NCI-H1694 (cell line): ENCODE results near the gene LDB2.
"Not testable (repeated sequence)": the region's sequence is repeated elsewhere in the genome, so short reads cannot be mapped to it uniquely, and the experiment has no call there.

Experiments used
- DNase-seq: peaks from one replicate; lab custom pipeline; 2025; lab: John Stamatoyannopoulos, UW

The LDB2 gene

DNA sequence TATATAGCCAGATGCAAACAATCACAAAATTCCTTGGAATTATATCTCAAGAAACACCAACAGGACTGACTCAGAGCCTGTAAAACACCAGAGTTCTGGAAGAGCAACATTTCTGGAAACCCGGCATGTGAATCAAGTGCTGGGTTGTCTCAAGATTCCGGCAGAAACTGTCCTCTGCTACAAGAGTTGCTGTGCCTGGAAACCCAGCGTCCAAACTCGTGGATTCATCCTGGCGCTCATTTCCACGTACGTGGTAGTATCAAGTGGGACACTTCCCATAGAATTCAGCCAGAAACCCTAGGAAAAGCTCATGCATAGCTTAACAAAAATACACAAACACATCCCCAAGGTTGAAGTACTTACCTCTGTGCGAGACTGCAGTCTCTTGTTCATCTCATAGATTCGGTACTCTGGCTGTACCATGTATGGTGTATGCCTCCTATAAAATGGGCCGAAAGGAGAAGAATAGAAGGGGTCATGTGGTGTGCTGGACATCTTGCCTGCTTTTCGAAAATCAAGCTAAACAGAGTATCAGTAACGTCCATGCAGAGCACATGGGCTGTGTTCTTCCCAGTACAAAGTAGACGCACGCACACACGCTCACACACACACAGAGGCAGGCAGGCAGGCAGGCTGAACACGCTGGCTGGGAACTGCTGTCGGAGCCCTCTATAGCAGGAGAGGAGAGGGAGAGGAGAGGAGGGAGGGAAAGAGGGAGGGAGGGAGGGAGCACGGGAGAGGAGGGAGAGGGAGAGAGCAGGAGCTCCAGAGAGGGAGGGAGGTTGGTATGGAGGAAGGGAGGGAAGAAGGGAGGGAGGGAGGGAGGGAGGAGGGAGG lies at the start of gene LDB2:
Gene LDB2, minus strand, starts transcription at position 655 of the 837 bp plus-strand sequence.
- no peak for DNase-seq

DNA sequence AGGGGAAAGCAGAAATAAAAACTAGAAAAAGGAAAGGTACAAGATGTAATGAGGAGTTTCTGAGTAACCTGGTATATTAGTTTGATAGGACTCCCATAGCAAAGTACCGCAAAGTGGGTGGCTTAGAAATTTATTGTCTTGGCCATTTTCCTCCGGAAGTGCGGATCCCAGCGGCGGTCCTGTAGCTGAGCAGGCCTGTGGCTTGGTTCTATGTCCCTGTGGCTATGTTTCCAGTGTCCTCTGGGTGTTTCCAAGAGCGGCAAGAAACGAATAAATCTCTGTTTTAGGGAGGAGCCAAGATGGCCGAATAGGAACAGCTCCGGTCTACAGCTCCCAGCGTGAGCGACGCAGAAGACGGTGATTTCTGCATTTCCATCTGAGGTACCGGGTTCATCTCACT lies 44.0 kb upstream of the LDB2 start:
- DNase-seq: no peak

DNA sequence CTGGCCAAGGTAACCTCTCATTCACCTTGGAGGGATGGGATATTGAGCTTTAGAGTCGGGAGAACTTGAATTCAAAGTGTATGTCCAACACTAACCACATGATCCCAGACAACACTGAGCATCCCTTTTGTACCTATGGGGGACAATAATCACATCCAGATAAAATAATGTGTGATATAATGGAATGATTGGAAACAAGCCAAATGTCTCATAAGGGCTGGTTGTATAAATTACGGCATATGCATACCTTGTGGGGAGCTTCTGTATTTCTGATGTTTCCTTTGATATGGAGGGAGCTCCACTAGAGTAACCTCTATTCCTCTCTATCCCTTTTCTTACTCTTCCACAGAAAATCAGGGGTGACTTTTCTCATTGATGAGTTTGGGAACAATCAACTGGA lies 40.7 kb upstream of the LDB2 start:
- no peak for DNase-seq

DNA sequence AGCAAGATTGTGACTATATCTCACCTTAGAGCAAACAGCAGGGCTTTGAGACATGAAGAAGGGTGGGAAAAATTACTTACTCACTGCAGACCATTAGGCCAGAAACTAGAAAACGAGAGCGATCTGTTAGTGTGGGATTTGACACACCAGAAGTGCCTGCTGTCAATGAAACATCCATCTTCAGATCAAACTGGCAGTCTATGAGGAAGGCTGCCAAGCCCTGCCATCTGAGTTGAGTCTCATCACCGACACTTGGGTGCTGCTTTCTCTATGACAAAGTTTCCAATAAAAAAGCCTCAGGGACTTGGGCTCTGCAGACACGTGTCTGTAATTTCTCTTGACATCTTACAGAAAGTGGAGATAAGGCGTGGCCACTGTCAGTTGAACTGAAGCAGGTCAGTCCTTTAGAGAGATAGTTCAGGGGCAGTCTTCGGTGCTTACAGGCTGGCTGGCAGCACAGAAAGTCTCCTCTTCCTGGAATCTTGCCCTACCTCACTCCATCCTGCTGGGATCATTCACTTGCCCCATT lies 40.1 kb upstream of the LDB2 start:
- DNase-seq: no peak

DNA sequence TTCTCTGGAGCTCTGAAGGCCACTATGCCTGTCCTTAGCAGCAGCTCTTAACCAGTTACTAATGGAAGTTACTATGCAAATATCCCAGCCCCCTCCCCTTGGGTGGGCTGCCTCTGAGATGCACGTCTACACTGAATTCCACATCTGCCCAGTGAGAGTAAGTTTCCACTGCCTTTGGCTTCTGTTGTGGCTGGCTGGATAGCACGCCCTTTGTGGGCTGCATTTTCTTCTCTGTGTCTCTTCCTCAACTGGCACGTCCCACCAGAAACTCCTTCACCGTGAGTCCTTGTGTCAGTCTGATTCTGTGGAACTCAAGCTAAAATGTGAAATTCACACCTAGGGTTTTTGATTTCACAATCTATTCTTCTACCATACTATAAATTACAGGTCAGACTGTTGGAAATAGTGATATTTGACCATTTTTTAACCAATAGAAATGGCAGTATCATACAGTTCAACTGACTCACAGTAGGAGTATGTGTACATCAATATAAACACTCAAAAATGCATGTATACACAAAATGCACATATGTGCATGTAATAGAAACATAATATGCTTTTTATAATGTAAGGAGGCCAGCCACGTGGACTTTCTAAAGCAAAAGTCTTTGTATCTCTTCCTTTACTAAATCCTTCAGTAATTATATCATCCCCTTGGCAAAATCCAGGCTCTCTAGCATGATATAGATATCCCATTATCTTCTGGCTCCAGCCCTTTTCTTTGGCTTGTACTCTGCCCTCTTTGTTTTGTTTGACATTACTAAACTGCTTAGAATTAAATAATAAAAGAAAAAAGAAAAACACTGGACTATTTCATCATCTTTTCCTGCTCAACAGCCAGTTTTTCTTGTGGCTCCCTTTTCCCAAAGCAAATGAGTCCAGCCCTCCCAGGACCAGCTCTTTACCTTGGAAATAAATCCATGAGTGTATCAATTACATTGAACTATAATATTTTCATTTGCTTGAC lies 33.2 kb upstream of the LDB2 start:
- DNase-seq: no peak

DNA sequence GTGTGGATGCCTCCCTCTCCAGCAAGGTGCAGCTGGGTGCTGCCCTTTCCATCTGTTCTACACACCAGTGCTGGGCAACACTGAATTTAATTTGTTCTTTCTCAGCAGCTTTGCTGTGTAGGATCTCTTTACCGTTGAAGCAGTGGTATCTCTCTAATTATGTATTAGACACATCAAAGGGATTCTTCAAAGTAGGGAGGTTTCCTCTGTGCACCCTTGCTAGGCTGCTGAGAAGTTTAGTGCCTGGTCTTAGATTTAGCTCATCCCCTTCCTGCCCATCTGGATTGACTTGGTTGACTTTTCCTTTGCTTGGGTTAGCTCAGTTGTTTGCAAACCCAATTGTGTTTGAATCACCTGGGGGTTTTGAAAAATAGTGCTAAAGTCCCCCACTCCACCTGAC lies 27.8 kb upstream of the LDB2 start:
- no peak for DNase-seq

DNA sequence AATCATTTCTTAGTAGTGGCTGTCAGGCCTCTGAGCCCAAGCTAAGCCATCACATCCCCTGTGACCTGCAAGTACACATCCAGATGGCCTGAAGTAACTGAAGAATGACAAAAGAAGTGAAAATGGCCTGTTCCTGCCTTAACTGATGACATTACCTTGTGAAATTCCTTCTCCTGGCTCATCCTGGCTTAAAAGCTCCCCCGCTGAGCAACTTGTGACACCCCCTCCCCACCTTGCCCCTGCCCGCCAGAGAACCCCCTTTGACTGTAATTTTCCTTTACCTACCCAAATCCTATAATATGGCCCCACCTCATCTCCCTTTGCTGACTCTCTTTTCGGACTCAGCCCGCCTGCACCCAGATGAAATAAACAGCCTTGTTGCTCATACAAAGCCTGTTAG lies 20.3 kb upstream of the LDB2 start:
- DNase-seq: not testable (repeated sequence)

DNA sequence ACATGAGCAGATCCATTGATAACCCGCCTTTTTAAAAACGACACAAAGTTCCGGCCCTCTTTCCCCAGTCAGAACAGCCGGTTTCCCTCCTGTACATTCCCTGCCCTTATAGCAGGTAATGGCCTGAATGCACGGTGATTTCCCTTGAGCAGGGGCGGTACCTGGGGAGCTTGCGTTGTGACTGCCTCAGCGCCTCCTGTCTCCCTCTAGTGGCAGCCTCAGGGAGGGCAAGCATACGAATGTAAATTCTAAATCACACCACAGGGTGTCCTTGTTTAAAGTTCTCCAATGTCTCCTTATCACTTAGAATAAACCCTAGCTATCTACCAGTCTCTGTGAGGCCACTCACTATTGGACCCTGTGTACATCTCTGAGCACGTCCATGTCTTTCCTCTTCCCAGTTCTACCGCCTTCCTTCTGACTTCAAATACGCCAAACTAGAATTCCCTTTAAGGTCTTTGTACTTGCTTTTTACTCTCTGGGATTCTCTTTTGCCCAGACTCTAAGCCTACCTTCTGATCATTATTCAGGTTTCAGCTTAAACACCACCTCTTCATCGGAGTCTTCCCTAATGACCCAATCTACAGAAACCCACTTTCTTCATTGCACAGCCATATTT lies 18.4 kb upstream of the LDB2 start:
- peak; percentile 8 for DNase-seq

DNA sequence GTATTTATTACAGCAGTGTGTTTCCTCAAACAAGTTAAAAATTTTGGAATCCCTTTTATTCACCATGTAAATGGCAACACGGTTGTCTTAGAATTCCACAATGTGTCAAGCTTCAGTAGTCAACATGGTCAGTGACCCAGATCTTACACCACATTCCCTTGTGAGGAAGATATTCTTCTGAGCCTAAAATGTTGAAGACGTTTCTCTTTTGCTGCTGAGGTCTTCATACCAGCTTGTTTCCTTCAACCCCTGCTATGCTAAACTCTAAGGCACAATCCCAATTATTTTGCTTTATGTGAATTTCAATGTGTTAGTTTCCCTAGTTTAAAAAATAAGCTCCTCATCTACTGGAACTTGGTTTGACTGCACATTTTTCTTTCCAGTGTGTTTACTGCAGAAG lies 17.6 kb upstream of the LDB2 start:
- DNase-seq: no peak

DNA sequence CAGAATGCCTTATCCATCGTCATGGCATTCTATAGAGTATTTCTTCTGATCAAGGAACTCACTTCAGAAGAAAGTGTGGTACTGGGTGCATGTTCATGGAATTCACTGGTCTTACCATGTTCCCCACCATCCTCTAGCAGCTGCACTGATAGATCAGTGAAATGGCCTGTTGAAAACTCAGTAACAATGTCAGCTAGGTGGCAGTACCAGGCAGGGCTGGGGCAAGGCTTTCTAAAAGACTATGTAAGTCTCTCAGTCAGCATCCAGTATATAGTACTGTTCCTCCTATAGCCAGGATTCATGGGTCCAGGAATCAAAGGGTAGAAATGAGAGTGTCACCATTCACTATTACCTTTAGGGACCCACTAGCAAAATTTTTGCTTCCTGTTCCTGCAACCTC lies 15.8 kb upstream of the LDB2 start:
- DNase-seq: no peak

DNA sequence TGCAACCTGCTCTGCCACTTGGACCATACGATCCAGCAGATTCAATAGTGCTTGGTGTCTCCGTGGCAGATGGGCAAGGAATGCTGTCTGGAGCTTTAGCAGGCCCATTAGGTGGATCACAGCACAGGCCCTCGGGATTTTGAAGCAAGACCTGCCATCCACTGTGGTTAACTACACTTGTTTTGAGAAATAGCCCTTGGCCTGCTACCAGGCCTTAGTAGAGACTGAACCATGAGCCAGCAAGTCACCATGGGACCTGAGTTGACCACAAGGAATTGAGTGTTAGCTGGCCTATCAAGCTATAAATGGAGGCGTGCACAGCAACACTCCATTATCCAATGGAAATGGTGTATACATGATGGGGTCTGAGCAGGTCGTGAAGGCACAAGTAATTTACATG lies 14.5 kb upstream of the LDB2 start:
- no peak for DNase-seq

DNA sequence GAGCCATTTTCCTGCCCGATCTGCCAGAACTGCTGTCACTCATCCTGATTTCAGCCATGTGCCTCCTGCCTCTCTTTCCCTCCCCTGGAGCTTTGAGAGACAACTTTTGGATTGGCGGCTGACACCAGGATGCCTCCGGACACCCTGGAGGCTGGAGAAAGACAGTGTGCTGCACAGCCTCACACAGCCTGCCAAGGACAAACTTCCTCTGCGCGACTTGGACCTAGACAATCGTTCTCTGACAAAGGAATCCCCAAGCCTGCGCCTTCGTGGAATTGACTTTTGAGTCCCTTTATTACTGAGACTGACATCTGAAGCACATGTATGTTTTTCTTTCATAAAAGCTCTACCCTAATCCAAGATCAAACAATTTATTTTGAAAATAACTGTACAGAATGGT lies 10.8 kb upstream of the LDB2 start:
- no peak for DNase-seq

DNA sequence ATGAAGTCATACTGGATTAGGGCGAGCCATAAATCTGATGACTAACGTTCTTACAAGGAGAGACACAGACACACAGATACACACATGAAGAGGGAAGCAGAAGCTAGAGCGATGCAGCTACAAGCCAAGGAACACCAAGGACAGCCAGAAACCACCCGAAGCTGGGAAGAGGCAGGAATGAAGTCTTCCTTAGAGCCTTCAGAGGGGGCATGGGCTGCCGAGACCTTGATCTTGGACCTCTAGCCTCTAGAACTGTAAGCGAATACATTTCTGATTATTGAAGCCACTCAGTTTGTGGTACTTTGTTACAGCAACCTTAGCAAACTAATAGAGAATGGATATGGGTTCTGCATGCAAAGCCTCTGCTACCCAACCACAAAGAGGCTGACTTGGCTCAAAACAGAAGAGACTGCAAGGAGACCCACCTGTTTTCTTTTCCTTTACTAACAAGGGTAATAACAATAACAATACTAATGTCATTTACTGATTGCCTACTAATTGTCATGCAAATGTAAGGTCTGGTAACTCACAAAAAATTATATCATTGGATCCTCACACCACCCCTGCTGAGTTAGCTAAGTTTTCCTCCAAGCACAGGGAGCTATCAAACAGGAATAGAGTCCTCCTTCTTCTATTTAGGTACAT lies 10.1 kb upstream of the LDB2 start:
- no peak for DNase-seq

DNA sequence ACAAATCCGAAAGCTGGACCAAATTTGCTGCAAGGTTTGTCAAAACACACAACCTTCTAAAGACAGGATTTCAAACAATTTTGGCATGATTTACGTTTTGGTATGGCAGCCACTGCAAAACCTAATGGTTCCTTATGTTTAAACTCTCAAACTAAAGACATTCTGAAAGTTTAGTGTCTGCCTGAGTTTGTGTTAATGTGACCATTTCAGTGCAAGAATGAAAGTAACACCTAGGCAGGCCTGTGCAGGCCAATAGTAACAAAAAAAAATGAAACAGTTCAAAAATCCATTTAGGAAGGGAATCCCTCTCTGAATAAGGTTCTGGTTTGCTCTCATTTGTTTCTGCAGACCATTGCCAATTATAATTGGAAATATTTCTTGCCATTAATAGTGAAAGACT lies 1.9 kb upstream of the LDB2 start:
- DNase-seq: no peak

DNA sequence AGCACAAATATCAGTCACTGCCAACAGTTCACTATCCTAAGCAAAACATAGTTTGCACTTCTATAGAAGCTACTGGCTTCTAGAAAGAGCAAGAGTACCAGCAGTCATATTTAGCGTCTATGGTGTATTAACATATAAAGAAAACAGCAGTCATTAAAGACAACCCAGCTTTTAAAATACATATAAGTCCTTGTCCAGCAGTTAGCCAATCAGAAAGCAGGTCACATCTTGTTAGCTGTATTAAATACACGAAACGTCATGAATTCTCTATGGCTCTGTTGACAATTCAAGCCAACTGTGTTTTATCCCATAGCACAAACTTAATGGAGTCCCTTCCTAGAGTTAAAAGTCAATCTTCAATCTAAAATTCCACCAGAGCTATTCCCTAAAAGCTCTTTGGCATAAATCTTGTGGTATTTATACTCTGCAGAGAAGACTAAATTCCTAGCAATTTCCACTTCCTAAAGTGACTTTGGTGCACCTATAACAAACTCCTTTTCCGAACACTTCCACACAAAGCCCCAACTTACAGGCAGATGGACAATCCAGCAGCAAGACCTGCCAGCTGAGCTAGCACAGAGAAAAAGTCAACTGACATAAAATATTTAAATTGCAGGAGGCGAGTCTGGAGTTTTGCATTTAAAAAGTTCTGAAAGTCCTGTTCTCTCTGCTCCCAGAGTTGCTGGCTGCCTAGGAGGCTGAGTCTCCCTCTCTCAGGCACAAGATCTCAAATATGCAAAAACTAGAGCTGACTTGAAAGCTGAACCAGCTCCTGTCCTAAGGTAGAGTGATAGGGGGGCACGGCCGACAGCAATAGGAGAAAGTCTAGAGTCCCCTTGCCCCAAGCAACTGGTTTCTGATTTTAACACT lies 1.3 kb downstream of the LDB2 start:
- no peak for DNase-seq

DNA sequence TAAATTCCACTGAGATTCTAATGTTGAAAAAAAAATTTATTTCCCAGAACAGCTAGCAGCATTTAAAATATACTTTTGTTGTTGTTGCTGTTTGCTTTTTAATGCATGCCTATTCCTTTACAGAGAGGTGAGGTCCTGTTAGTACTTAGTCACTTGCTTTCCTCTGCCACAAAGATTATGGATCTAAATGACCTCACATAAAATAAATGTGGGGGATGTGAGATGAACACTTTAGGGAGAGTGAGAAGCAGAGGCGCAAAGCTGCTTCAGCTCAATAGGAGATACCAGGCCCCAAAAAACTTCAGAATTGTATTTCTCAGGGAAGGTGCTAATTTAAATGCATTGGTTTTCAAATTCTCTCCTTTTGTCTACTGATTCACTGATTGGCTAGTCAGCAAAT lies 4.0 kb downstream of the LDB2 start:
- no peak for DNase-seq

DNA sequence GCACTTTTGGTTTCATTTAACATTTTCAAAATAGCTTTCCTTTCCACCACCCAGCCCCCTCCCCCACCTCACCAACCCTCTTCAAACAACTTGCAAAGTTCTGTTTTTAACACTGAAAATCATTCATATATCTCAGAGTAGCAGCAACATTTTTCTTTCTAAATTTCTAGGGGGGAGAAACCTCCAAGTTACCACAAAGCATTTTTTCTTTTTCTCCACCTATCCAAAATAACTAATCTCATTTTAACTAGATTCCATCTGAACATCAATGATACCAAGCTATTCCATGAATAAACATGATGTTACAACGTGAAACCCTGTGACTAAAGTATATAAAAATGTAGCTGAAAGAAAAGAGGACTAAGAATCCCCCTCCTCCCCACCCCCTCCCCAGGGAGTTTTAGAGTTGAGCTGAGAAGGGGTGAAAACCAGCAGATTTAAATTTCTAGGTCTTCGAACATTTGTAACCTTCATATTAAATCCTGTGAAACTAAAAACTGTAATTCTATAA lies 5.2 kb downstream of the LDB2 start:
- DNase-seq: no peak

DNA sequence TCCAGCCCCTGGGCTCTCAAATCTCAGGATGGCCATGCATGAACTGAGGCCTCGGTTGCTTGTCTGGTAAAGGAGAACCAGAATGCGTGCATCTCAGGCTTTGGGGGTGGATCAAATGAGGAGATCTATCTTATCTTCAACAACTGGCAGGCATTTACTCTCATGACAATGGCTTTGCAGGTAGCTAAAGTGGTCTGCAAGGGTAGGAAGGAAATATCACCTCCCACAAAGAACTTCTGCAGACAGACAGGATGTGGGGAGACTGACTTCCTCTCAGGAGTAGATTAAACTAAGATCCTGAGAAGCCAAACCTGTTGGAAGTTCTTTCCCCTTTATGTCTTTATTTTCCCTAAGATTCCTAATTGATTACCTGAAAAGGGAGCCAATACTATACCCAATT lies 7.8 kb downstream of the LDB2 start:
- DNase-seq: no peak

DNA sequence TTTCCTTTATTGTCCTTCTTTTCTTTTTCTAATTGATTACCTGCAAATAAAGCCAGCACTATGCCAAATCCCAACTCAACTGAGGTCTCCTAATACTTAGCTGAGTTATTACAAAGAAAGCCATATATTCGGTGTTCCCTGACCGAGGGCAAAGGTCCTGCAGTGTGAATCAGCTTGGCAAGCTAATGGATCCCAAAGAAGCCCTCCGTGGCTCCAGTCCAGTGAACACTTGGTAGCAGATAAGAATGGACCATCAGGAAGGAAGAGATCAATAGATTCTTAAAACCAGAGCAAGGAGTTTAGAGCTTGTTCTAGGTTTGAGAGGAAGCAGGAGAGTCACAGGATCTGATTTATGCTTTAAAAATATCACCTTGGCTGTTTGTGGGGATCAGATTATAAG lies 8.5 kb downstream of the LDB2 start:
- DNase-seq: no peak

DNA sequence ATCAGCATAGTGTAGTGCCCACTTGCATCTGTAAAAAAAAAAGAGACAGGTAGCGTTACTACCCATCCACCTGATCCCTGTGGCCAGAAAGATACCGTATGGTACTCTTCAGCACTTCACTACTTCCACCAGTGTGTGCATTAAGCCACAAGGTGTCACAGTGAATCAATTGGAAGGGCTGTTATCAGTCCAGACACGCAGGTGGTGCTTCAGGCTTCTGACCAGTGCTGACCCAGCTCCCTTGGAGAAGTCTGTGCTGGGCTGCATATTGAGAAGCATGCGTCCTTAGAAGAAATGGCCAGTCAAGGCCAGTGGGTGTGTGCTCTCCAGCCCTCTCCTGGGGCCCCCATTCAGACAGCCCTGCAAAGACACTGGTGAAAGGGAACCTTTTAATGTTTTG lies 10.6 kb downstream of the LDB2 start:
- DNase-seq: no peak
